Mesenchymal stem cell (in vitro differentiated cells and primary cell): ENCODE results near the gene STRADB.

Experiments used
- DNase-seq: peaks from one replicate; pipeline ENCODE4 v3.0.0-alpha.2; 2013
- H2AFZ ChIP-seq: one replicate; pipeline ENCODE4 v1.6.1; 2013; ENCODE audit warnings: low read depth, mild to moderate bottlenecking, control low read depth, inconsistent platforms, low read length, moderate library complexity
- H2AK5ac ChIP-seq: 2 replicates; pipeline ENCODE4 v1.6.1; 2013; ENCODE audit warnings: low read length, moderate library complexity, mild to moderate bottlenecking, inconsistent platforms; ENCODE audit not compliant: severe bottlenecking
- H2BK120ac ChIP-seq: one replicate; pipeline ENCODE4 v1.6.1; 2013; ENCODE audit warnings: low read depth, mild to moderate bottlenecking, inconsistent platforms, low read length, moderate library complexity
- H2BK12ac ChIP-seq, 2 experiments: one replicate each; pipeline ENCODE4 v1.6.1; 2013; ENCODE audit warnings: inconsistent platforms in 2 of 2, low read length in 2 of 2, mild to moderate bottlenecking in 2 of 2, moderate library complexity in 2 of 2, control low read depth in 1 of 2
- H2BK15ac ChIP-seq: one replicate; pipeline ENCODE4 v1.6.1; 2013; ENCODE audit warnings: mild to moderate bottlenecking, low read depth, inconsistent platforms; ENCODE audit not compliant: poor library complexity, severe bottlenecking
- H2BK5ac ChIP-seq: 2 replicates; pipeline ENCODE4 v1.6.1; 2013; ENCODE audit warnings: low read depth, mild to moderate bottlenecking, low read length, control low read depth, inconsistent platforms; ENCODE audit not compliant: poor library complexity, severe bottlenecking
- H3K14ac ChIP-seq, 2 experiments: one replicate each; pipeline ENCODE4 v1.6.1; 2013; ENCODE audit warnings: inconsistent platforms in 2 of 2, low read length in 2 of 2, control low read depth in 1 of 2, mild to moderate bottlenecking in 1 of 2, moderate library complexity in 1 of 2
- H3K18ac ChIP-seq, 2 experiments: one replicate each; pipeline ENCODE4 v1.6.1; 2013; ENCODE audit warnings: inconsistent platforms in 2 of 2, low read length in 2 of 2, control low read depth in 1 of 2, low read depth in 1 of 2, mild to moderate bottlenecking in 1 of 2
- H3K23ac ChIP-seq, 2 experiments: one replicate each; pipeline ENCODE4 v1.6.1; 2013; ENCODE audit warnings: inconsistent platforms in 2 of 2, low read length in 2 of 2, mild to moderate bottlenecking in 2 of 2, moderate library complexity in 2 of 2, control low read depth in 1 of 2
- H3K27ac ChIP-seq: 2 replicates; pipeline ENCODE4 v1.5.1; 2013; ENCODE audit warnings: mild to moderate bottlenecking, moderate library complexity, low read length, control low read depth, inconsistent platforms; ENCODE audit not compliant: poor library complexity, severe bottlenecking
- H3K27me3 ChIP-seq, 2 experiments: 2 replicates each; pipeline versions ENCODE4 v1.6.1 to v1.7.0; 2013; ENCODE audit warnings: low read length in 2 of 2, mild to moderate bottlenecking in 2 of 2, moderate library complexity in 2 of 2, control low read depth in 1 of 2, inconsistent platforms in 1 of 2; ENCODE audit not compliant: control insufficient read depth in 1 of 2, insufficient read depth in 1 of 2
- H3K36me3 ChIP-seq, 2 experiments: 2 replicates each; pipeline versions ENCODE4 v1.6.1 to v1.7.0; 2013; ENCODE audit warnings: low read length in 2 of 2, control low read depth in 1 of 2, inconsistent platforms in 1 of 2, low read depth in 1 of 2, mild to moderate bottlenecking in 1 of 2; ENCODE audit not compliant: insufficient read depth in 2 of 2, control insufficient read depth in 1 of 2
- H3K4ac ChIP-seq, 2 experiments: one replicate each; pipeline ENCODE4 v1.6.1; 2013; ENCODE audit warnings: inconsistent platforms in 2 of 2, low read length in 2 of 2, mild to moderate bottlenecking in 2 of 2, moderate library complexity in 2 of 2, control low read depth in 1 of 2, low read depth in 1 of 2
- H3K4me1 ChIP-seq: 2 replicates; pipeline ENCODE4 v1.6.1; 2013; ENCODE audit warnings: low read depth, low read length, control low read depth; ENCODE audit not compliant: control insufficient read depth, insufficient read depth
- H3K4me2 ChIP-seq: 2 replicates; pipeline ENCODE4 v1.6.1; 2013; ENCODE audit warnings: low read length, mild to moderate bottlenecking, inconsistent platforms; ENCODE audit not compliant: poor library complexity, severe bottlenecking
- H3K4me3 ChIP-seq, 2 experiments: 2 replicates each; pipeline versions ENCODE4 v1.5.1 to v1.7.0; 2013; ENCODE audit warnings: low read length in 2 of 2, mild to moderate bottlenecking in 2 of 2, control low read depth in 1 of 2, low read depth in 1 of 2; ENCODE audit not compliant: insufficient read depth in 1 of 2
- H3K79me1 ChIP-seq: replicated peaks from 2 replicates; pipeline ENCODE4 v1.6.1; 2013; ENCODE audit warnings: mild to moderate bottlenecking, control low read depth, low read length, inconsistent platforms; ENCODE audit not compliant: poor library complexity, severe bottlenecking
- H3K9ac ChIP-seq: 2 replicates; pipeline ENCODE4 v1.7.0; 2013; ENCODE audit warnings: mild to moderate bottlenecking, low read length, moderate library complexity
- H3K9me3 ChIP-seq: 2 replicates; pipeline ENCODE4 v1.7.0; 2013; ENCODE audit warnings: mild to moderate bottlenecking, low read length; ENCODE audit not compliant: control insufficient read depth
- H4K8ac ChIP-seq: one replicate; pipeline ENCODE4 v1.6.1; 2013; ENCODE audit warnings: inconsistent platforms, mild to moderate bottlenecking, low read length, moderate library complexity
- H4K91ac ChIP-seq: one replicate; pipeline ENCODE4 v1.6.1; 2013; ENCODE audit warnings: mild to moderate bottlenecking, low read length, inconsistent platforms
- WGBS: methylation state at CpG from one replicate; pipeline ENCODE4 v1.1.7; 2013; ENCODE audit warnings: mixed read lengths; 5-methylcytosine and 5-hydroxymethylcytosine counted together

STRADB gene

GRCh38 chr2:201517094-201517493 is 65.6 kb downstream of the STRADB start:
- Histone ChIP-seq H3K27ac (no peak overlapping the region), H3K9me3 (peaks cover 25% of the 10 kb centered on the region), H3K23ac (no peak overlapping the region), H2AFZ (no peak overlapping the region), H2BK120ac (no peak overlapping the region), H3K18ac (no peak overlapping the region), H3K4me3 (no peak overlapping the region), H3K4me1 (no peaks in the 10 kb centered on the region), H3K36me3 (no peaks in the 10 kb centered on the region), H3K4ac (no peak overlapping the region), H3K27me3 (peaks cover 0 to 18% of the 10 kb centered on the region in 2 experiments), H3K9ac (no peak overlapping the region), H2BK5ac (no peak overlapping the region), H2BK12ac (peak overlapping the region in 1 of 2 experiments; percentile 66), H2AK5ac (no peak overlapping the region), H3K4me2 (peak overlapping the region; percentile 29), H3K14ac (no peak overlapping the region), H4K8ac (no peak overlapping the region), H3K79me1 (no peaks in the 10 kb centered on the region), H4K91ac (no peak overlapping the region), H2BK15ac (no peak overlapping the region)
- DNase-seq = no peak
- 30% methylated on average over 4 of the region's 4 CpGs for WGBS

DNA sequence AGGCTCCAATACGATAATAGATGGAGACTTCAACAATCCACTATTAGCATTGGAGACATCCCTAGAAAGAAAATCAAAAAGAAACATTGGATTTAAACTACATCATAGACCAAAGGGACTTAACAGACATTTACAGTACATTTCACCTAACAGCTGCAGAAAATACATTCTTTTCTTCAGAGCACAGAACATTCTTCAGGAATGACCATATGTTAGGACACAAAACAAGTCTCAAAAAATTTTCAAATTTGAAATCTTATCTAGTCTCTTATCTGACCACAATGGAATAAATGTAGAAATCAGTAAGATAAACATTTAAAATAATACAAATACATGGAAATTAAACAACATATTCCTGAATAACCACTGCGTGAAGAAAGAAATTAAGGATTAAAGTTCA is 68.7 kb downstream of the STRADB start:
- Histone ChIP-seq H2BK5ac (no peak overlapping the region), H3K23ac (no peak overlapping the region), H3K4me1 (no peaks in the 10 kb centered on the region), H3K4me3 (no peak overlapping the region), H2AFZ (no peak overlapping the region), H3K18ac (no peak overlapping the region), H2AK5ac (no peak overlapping the region), H3K79me1 (no peaks in the 10 kb centered on the region), H2BK15ac (no peak overlapping the region), H3K4me2 (no peak overlapping the region), H2BK12ac (no peak overlapping the region), H3K27ac (no peak overlapping the region), H3K9ac (no peak overlapping the region), H3K14ac (no peak overlapping the region), H3K9me3 (peaks cover 50% of the 10 kb centered on the region), H4K91ac (no peak overlapping the region), H3K4ac (no peak overlapping the region), H2BK120ac (no peak overlapping the region), H4K8ac (no peak overlapping the region), H3K36me3 (no peaks in the 10 kb centered on the region), H3K27me3 (peaks cover 0 to 36% of the 10 kb centered on the region in 2 experiments)
- DNase-seq = no peak
- 78% methylated on average over 2 of the region's 2 CpGs for WGBS

- Histone ChIP-seq H3K9me3 (peaks cover 74% of the 10 kb centered on the region), H3K4ac (no peak overlapping the region), H3K9ac (no peak overlapping the region), H3K18ac (no peak overlapping the region), H2AK5ac (no peak overlapping the region), H3K4me3 (no peak overlapping the region), H4K8ac (no peak overlapping the region), H3K27ac (no peak overlapping the region), H2BK5ac (no peak overlapping the region), H3K79me1 (no peaks in the 10 kb centered on the region), H2BK12ac (no peak overlapping the region), H2BK15ac (no peak overlapping the region), H3K4me2 (no peak overlapping the region), H2BK120ac (no peak overlapping the region), H3K36me3 (no peaks in the 10 kb centered on the region), H3K14ac (no peak overlapping the region), H4K91ac (no peak overlapping the region), H2AFZ (no peak overlapping the region), H3K23ac (no peak overlapping the region), H3K27me3 (peaks cover 0 to 47% of the 10 kb centered on the region in 2 experiments), H3K4me1 (no peaks in the 10 kb centered on the region)
- WGBS = 91% methylated on average over 5 of the region's 5 CpGs
- no peak for DNase-seq
Measured at GRCh38 chr2:201522965-201523364, 71.4 kb downstream of the STRADB start.

GRCh38 chr2:201523506-201523905 is 72.0 kb downstream of the STRADB start:
- H3K23ac ChIP-seq = no peak overlapping the region
- H4K8ac ChIP-seq = no peak overlapping the region
- no peak overlapping the region for H3K4me2 ChIP-seq
- H3K18ac ChIP-seq = no peak overlapping the region
- no peak overlapping the region for H2BK12ac ChIP-seq
- no peaks in the 10 kb centered on the region for H3K79me1 ChIP-seq
- H3K4ac ChIP-seq = no peak overlapping the region
- H2BK120ac ChIP-seq = no peak overlapping the region
- H2AK5ac ChIP-seq = no peak overlapping the region
- no peak overlapping the region for H4K91ac ChIP-seq
- no peak for DNase-seq
- no peak overlapping the region for H3K27ac ChIP-seq
- no peaks in the 10 kb centered on the region for H3K4me1 ChIP-seq
- H3K9me3 ChIP-seq = peaks cover 75% of the 10 kb centered on the region
- H2BK15ac ChIP-seq = no peak overlapping the region
- no peak overlapping the region for H2AFZ ChIP-seq
- H3K27me3 ChIP-seq = peaks cover 0 to 50% of the 10 kb centered on the region in 2 experiments
- 0% methylated on average over 1 of the region's 1 CpG for WGBS
- no peak overlapping the region for H3K9ac ChIP-seq
- H3K14ac ChIP-seq = no peak overlapping the region
- H2BK5ac ChIP-seq = no peak overlapping the region
- no peaks in the 10 kb centered on the region for H3K36me3 ChIP-seq
- H3K4me3 ChIP-seq = no peak overlapping the region
